HG03575 (cell line): ENCODE results near the gene WNK1.

Experiments
- ATAC-seq: cut with Tn5 transposase; IDR thresholded peaks from one replicate; pipeline ENCODE4 v1.9.1; 2021; ENCODE audit not compliant: unreplicated experiment, insufficient number of reproducible peaks, low FRiP score; ENCODE audit errors: extremely low read depth

WNK1 gene

GRCh38 chr12:894226-894625 is 141.8 kb downstream of the WNK1 start:
- ATAC-seq = no peak

GRCh38 chr12:896031-896430 is 143.7 kb downstream of the WNK1 start:
- ATAC-seq = no peak

- no peak for ATAC-seq
These were observed 145.0 kb downstream of the WNK1 start for GRCh38 chr12:897386-897785.

GRCh38 chr12:902581-902980 is 150.2 kb downstream of the WNK1 start:
- ATAC-seq = no peak

GRCh38 chr12:903055-903454 is 150.7 kb downstream of the WNK1 start:
- ATAC-seq = no peak

- ATAC-seq = no peak
These were observed 151.6 kb downstream of the WNK1 start for GRCh38 chr12:904010-904414.

- ATAC-seq = no peak
These were observed 153.1 kb downstream of the WNK1 start for GRCh38 chr12:905261-906031.

GRCh38 chr12:906062-906585 is 153.7 kb downstream of the WNK1 start:
- no peak for ATAC-seq

- no peak for ATAC-seq
These were observed 155.2 kb downstream of the WNK1 start for GRCh38 chr12:907413-908185.

- ATAC-seq = no peak
These were observed 157.5 kb downstream of the WNK1 start for GRCh38 chr12:909861-910260.

- no peak for ATAC-seq
These were observed 158.0 kb downstream of the WNK1 start for GRCh38 chr12:910416-910815.

GRCh38 chr12:911191-911826 is 158.9 kb downstream of the WNK1 start:
- ATAC-seq = no peak

GRCh38 chr12:912466-913235 is 160.3 kb downstream of the WNK1 start:
- ATAC-seq = no peak

GRCh38 chr12:913919-914698 is 161.7 kb downstream of the WNK1 start:
- no peak for ATAC-seq

- ATAC-seq = no peak
These were observed 162.7 kb downstream of the WNK1 start for GRCh38 chr12:915090-915489.

- ATAC-seq = no peak
These were observed 163.9 kb downstream of the WNK1 start for GRCh38 chr12:916240-916639.

GRCh38 chr12:916712-917445 is 164.5 kb downstream of the WNK1 start:
- ATAC-seq = no peak

GRCh38 chr12:920676-921075 is 168.3 kb downstream of the WNK1 start:
- ATAC-seq = no peak
